ENCODE measurements around the gene MTPN. TPM values are rescaled to one million over a fixed set of nuclear protein-coding genes. Genes with fewer than 3 reads are reported as not detected.

Gene MTPN
- total RNA-seq, 1 donor from 2014 or later: 120 TPM

- DNase-seq (ENCODE audit: low read depth): no peak
Measured at GRCh38 chr7:135959646-135960363, 17.4 kb downstream of the MTPN start.

GRCh38 chr7:135958173-135958572 is 19.0 kb downstream of the MTPN start:
- no peak overlapping the region for H3K4me3 ChIP-seq (ENCODE audit: low read depth, low read length)
- DNase-seq (ENCODE audit: low read depth): no peak
- TF ChIP-seq CTCF (conservative IDR thresholded peaks at IDR 0.05; ENCODE audit: low read depth, low read length): no peak

More at GRCh38 chr7:135959646-135960363, 17.4 kb downstream of the MTPN start:
- no peak for TF ChIP-seq CTCF (conservative IDR thresholded peaks at IDR 0.05; ENCODE audit: low read depth, low read length)
- H3K4me3 ChIP-seq (ENCODE audit: low read depth, low read length): no peak overlapping the region

DNA sequence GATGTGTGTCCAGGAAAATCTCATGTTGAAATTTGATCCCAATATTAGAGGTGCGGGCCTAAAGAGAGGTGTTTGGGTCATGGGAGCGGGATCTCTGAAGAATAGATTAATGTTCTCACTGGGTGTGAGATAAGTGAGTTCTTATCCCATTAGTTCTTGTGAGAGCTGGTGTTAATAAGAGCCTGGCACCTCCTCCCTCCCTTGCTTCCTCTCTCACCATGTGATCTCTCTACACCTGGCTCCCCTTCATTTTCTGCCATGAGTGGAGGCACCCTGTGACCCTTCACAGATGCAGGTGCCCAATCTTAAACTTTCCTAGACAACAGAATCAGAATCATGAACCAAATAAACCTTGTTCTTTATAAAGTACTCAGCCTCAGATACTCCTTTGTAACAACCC is 19.5 kb downstream of the MTPN start:
- TF ChIP-seq CTCF (conservative IDR thresholded peaks at IDR 0.05; ENCODE audit: low read depth, low read length): no peak

GRCh38 chr7:135956393-135956792 is 20.8 kb downstream of the MTPN start:
- DNase-seq (ENCODE audit: low read depth): no peak
- no peak for TF ChIP-seq CTCF (conservative IDR thresholded peaks at IDR 0.05; ENCODE audit: low read depth, low read length)
- H3K4me3 ChIP-seq (ENCODE audit: low read depth, low read length): no peak overlapping the region

More for the DNA sequence above, 19.5 kb downstream of the MTPN start:
- DNase-seq (ENCODE audit: low read depth): no peak
- no peak overlapping the region for H3K4me3 ChIP-seq (ENCODE audit: low read depth, low read length)

- no peak for TF ChIP-seq CTCF (conservative IDR thresholded peaks at IDR 0.05; ENCODE audit: low read depth, low read length)
- DNase-seq (ENCODE audit: low read depth): no peak
- no peak overlapping the region for H3K4me3 ChIP-seq (ENCODE audit: low read depth, low read length)
Measured at GRCh38 chr7:135950972-135951371, 26.2 kb downstream of the MTPN start.

GRCh38 chr7:135950429-135950828 is 26.7 kb downstream of the MTPN start:
- no peak for DNase-seq (ENCODE audit: low read depth)
- TF ChIP-seq CTCF (conservative IDR thresholded peaks at IDR 0.05; ENCODE audit: low read depth, low read length): no peak
- H3K4me3 ChIP-seq (ENCODE audit: low read depth, low read length): no peak overlapping the region

All from epithelial cell of proximal tubule (primary cell).